GM19468 (cell line): ENCODE measurements around the gene BLTP3A.
"Not testable (repeated sequence)": the region's sequence is repeated elsewhere in the genome, so short reads cannot be mapped to it uniquely, and the experiment has no call there.

Source experiments
- ATAC-seq: cut with Tn5 transposase; IDR thresholded peaks from one replicate; pipeline ENCODE4 v1.9.1; 2021; ENCODE audit warnings: mild to moderate bottlenecking, moderate library complexity, moderate number of reproducible peaks; ENCODE audit not compliant: unreplicated experiment; ENCODE audit errors: extremely low read depth

Gene BLTP3A

GRCh38 chr6:34791164-34791700, 651 bp upstream of the BLTP3A start:
- no peak for ATAC-seq

GRCh38 chr6:34792605-34793500, 970 bp downstream of the BLTP3A start:
- ATAC-seq = no peak

GRCh38 chr6:34793877-34794276, 2.0 kb downstream of the BLTP3A start:
- no peak for ATAC-seq

GRCh38 chr6:34795836-34796425, 4.0 kb downstream of the BLTP3A start:
- no peak for ATAC-seq

GRCh38 chr6:34798057-34798456, 6.2 kb downstream of the BLTP3A start:
- ATAC-seq = no peak

GRCh38 chr6:34799547-34799946, 7.7 kb downstream of the BLTP3A start:
- no peak for ATAC-seq

- no peak for ATAC-seq
Measured at GRCh38 chr6:34804543-34804942, 12.7 kb downstream of the BLTP3A start.

GRCh38 chr6:34805074-34805473, 13.2 kb downstream of the BLTP3A start:
- not testable (repeated sequence) for ATAC-seq

- ATAC-seq = no peak
Measured at GRCh38 chr6:34806738-34807453, 15.0 kb downstream of the BLTP3A start.

GRCh38 chr6:34808473-34808872, 16.6 kb downstream of the BLTP3A start:
- not testable (repeated sequence) for ATAC-seq

GRCh38 chr6:34809419-34809818, 17.5 kb downstream of the BLTP3A start:
- ATAC-seq = not testable (repeated sequence)

- no peak for ATAC-seq
Measured at GRCh38 chr6:34810017-34810882, 18.4 kb downstream of the BLTP3A start.

- ATAC-seq = peak; percentile 44
Measured at GRCh38 chr6:34810936-34811632, 19.2 kb downstream of the BLTP3A start.

GRCh38 chr6:34813028-34813713, 21.3 kb downstream of the BLTP3A start:
- ATAC-seq = no peak

GRCh38 chr6:34816635-34817301, 24.9 kb downstream of the BLTP3A start:
- ATAC-seq = no peak

GRCh38 chr6:34817446-34817845, 25.6 kb downstream of the BLTP3A start:
- ATAC-seq = no peak

GRCh38 chr6:34818872-34819570, 27.1 kb downstream of the BLTP3A start:
- ATAC-seq = not testable (repeated sequence)
